IPS-18c (cell line): ENCODE results near the gene ATG2A.

Source experiments
- H3K4me3 ChIP-seq: 2 replicates; pipeline ENCODE4 v1.7.0; 2013; ENCODE audit warnings: low read depth, mild to moderate bottlenecking, low read length, moderate library complexity; ENCODE audit not compliant: insufficient read depth
- H3K9me3 ChIP-seq: one replicate; pipeline ENCODE4 v1.6.1; 2013; ENCODE audit warnings: mild to moderate bottlenecking, low read length, moderate library complexity; ENCODE audit not compliant: control insufficient read depth, insufficient read depth

The ATG2A gene

GRCh38 chr11:64894070-64894811 is 22.8 kb downstream of the ATG2A start:
- H3K4me3 ChIP-seq, result no peak overlapping the region
- H3K9me3 ChIP-seq, result no peaks in the 10 kb centered on the region

- Histone ChIP-seq H3K9me3 (no peaks in the 10 kb centered on the region), H3K4me3 (no peak overlapping the region)
Measured at GRCh38 chr11:64893194-64894069, 23.6 kb downstream of the ATG2A start.

DNA sequence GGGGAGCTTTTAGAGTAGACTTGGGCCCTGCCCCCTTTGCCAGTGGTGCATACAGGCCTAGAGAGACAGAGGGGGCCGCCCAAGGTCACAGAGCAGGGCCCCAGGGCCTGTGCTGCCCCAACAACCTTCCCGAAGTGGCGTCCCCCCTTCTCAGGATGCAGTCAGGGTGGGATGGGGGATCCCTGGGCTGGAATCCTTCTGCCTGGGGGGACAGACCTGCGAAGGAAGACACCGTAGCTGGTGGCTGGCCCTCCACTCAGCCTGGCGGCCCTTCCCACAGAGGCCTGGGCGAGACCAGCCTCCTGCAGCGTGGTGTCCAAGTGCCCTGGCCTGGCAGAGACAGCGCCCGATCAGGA is 24.2 kb downstream of the ATG2A start:
- Histone ChIP-seq H3K9me3 (no peaks in the 10 kb centered on the region), H3K4me3 (no peak overlapping the region)

GRCh38 chr11:64892411-64892831 is 24.6 kb downstream of the ATG2A start:
- Histone ChIP-seq H3K9me3 (no peaks in the 10 kb centered on the region), H3K4me3 (no peak overlapping the region)

GRCh38 chr11:64891880-64892279 is 25.1 kb downstream of the ATG2A start:
- no peaks in the 10 kb centered on the region for H3K9me3 ChIP-seq
- H3K4me3 ChIP-seq, result no peak overlapping the region

DNA sequence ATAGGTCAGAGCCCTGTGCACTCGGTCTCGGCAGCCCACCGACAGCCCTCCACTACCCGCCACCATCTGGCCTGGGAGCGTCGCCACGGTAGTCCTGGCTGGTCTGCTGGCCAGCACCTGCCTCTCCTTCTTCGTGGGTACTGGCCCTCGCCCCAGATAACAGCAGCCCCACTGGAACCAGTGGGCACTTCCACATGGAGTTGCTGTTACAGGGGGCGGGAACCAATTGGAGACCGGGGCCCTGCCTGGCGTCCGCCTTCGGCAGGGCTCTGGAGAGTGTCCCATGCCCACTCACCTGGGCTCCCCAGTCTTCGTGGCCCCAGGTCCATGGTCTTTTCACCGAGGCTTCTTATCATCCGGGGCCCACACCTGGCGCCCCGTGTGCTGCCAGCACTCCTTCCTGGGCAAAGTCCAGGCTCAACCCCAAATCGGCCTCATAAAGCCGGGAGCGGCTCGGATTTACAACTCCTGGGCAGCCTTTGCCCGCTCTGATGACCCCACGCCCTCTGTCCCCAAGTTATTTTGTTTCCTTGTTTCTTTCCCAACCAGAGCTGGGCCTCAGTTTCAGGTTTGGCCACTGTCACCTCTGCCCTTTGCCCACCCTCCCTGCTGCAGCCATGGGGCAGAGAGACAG is 25.7 kb downstream of the ATG2A start:
- Histone ChIP-seq H3K4me3 (no peak overlapping the region), H3K9me3 (no peaks in the 10 kb centered on the region)

DNA sequence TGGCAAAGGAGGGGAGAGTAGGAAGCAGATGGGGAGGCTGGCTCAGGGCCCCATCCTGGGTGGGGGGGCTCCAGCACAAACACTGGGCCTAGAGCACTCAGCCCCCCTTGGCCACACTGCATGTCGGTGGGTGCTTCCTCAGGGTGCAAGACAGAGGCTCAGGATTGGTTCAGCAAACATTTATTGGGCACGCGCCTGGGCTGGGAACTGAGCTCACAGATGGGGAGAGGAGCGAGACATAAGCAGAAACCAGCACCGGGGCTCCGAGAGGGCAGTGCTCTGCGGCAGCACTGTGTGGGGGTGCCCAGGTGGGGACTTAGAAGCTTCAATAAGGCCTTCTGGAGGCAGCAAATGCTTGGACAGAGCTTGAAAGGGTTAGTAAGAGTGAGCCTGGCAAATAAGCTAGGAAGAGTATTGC is 26.5 kb downstream of the ATG2A start:
- H3K9me3 ChIP-seq, result no peaks in the 10 kb centered on the region
- H3K4me3 ChIP-seq, result no peak overlapping the region

- Histone ChIP-seq H3K9me3 (no peaks in the 10 kb centered on the region), H3K4me3 (no peak overlapping the region)
Measured at GRCh38 chr11:64888729-64889511, 28.1 kb downstream of the ATG2A start.

DNA sequence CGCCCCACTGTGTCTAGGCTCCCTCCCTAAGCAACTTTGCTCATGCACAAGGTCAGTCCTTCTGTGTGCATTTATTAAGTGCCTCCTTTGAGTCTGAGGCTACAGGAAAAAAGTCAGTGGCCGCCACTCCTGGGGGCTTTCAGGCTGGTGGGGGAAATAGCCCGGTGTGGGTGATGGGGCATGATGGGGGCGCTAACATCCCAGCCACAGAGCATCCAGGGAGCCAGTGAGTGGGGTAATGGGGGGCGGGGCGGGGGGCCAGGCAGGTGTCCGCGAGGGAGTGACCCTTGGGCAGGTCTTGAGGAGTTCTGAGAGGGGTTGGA is 28.6 kb downstream of the ATG2A start:
- Histone ChIP-seq H3K9me3 (no peaks in the 10 kb centered on the region), H3K4me3 (0 out of 2 replicates have a peak overlapping the region, but pooled peaks have one; percentile 11)

DNA sequence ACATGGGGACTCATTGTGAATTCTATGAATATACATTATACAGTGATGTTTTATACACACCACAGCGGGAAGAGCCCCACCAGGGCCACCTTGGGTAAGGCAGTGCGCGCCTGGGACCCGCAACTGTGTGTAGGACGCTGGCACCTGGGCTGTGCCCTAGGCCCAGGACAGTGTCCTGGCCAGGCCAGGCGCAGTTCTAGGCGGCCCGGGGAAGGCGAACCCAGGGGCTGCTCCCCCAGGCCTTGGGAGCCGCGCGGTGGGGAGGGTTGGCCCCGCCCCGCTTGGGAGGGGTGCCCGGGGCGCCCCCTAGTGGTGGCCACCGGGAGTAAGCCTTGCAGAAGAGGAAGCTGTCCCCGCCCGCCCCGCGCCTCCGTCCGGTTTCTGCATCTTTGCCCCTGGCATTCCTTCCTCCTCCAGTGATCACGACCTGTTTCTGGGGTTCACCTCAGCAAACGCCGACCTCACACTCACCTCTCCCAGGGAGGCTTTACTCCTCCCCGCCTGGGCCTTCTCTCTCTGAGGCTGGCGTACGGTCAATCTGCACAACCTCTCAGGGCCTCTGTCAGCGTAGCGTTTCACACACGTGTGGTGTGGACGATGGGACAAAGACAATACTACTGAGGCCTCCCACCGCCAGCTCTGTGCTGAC is 29.1 kb downstream of the ATG2A start:
- H3K4me3 ChIP-seq, result 0 out of 2 replicates have a peak overlapping the region, but pooled peaks have one; percentile 11
- no peaks in the 10 kb centered on the region for H3K9me3 ChIP-seq

DNA sequence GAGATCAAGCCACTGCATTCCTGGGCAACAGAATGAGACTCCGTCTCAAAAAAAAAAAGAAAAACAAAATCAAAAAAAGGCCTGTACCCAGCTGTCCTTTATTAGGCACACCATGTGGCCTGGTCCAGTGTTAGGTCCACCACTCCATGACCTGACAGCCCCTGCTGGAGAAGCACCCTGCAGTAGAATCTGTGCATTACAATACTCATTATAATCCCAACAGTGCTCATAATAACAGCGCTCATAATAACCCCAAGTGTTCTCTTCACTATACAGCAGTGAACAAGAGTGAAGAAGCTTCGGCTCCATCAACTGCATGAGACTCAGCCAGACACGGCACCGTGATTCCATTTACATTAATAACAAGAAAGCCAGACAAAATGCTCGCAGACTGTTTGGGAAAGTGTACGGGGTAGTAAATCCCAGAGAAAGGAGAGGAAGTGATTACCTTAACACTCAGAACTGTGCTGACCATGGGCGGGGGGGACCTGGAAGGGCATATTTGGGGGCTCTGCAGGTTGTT is 29.7 kb downstream of the ATG2A start:
- Histone ChIP-seq H3K4me3 (0 out of 2 replicates have a peak overlapping the region, but pooled peaks have one; percentile 6), H3K9me3 (no peaks in the 10 kb centered on the region)

- no peaks in the 10 kb centered on the region for H3K9me3 ChIP-seq
Measured at GRCh38 chr11:64885367-64886286, 31.4 kb downstream of the ATG2A start.

DNA sequence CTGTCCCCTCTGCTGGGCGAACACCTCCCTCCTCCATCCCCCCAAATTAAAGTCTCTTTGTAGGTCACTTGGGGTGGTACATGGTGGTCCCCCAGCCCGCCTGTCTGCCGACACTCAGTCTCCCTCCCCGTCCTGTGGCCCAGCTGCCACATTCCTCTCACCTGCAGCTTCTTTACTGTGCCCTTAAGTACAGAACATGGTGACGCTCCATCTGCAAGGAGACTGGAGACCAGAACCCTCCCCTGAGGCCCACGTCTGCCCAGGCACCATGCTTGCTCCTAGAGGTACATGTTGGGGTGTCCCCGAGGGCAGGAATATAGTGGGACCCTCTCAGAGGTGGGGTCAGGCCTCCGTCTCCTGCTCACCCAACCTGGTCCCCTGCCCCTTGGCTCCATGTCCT is 33.0 kb downstream of the ATG2A start:
- Histone ChIP-seq H3K4me3 (no peak overlapping the region), H3K9me3 (no peaks in the 10 kb centered on the region)

More at GRCh38 chr11:64885367-64886286, 31.4 kb downstream of the ATG2A start:
- H3K4me3 ChIP-seq, result no peak overlapping the region

GRCh38 chr11:64883575-64883974 is 33.4 kb downstream of the ATG2A start:
- no peak overlapping the region for H3K4me3 ChIP-seq
- H3K9me3 ChIP-seq, result no peaks in the 10 kb centered on the region

GRCh38 chr11:64882243-64882642 is 34.8 kb downstream of the ATG2A start:
- no peaks in the 10 kb centered on the region for H3K9me3 ChIP-seq
- H3K4me3 ChIP-seq, result no peak overlapping the region

GRCh38 chr11:64881476-64881875 is 35.5 kb downstream of the ATG2A start:
- H3K9me3 ChIP-seq, result no peaks in the 10 kb centered on the region

More at GRCh38 chr11:64881476-64881875, 35.5 kb downstream of the ATG2A start:
- no peak overlapping the region for H3K4me3 ChIP-seq
